GM18861 (cell line): ENCODE results near the gene FAAP100.

Source experiments
- ATAC-seq: cut with Tn5 transposase; IDR thresholded peaks from one replicate; pipeline ENCODE4 v1.9.1; 2021; ENCODE audit not compliant: unreplicated experiment

The FAAP100 gene

GRCh38 chr17:81576621-81577277, 24.6 kb upstream of the FAAP100 start:
- no peak for ATAC-seq

- ATAC-seq = no peak
These were observed 23.7 kb upstream of the FAAP100 start for GRCh38 chr17:81575836-81576235.

GRCh38 chr17:81574643-81574956, 22.4 kb upstream of the FAAP100 start:
- ATAC-seq = no peak

GRCh38 chr17:81573794-81574642, 21.9 kb upstream of the FAAP100 start:
- ATAC-seq = no peak

DNA sequence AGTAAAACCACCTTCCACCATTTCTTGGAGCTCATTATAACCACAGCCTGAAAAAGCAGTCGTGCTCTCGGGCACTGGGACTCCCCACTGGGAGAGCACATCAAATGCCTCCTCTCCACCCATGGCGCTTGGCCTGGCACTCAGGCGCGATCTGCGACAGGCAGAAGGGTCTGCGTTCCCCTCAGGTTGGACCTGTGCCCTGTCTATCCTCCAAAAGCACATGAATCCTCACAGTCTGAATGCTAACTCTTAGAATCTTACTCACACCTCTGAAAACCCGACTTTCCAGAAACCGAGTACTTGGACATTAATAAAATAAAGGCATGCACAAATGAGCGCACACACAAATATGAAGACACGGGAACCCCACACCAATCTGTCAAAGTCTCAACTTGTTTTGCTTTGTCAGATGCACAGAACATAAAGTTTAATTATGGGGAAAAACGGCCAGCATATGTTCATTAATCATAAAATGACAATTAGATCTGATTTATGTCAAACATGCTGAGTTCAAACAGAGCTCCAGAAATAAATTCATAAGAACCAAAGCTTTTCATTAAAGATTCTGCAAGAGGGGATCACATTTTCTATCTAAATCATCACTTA, 20.5 kb upstream of the FAAP100 start:
- no peak for ATAC-seq

DNA sequence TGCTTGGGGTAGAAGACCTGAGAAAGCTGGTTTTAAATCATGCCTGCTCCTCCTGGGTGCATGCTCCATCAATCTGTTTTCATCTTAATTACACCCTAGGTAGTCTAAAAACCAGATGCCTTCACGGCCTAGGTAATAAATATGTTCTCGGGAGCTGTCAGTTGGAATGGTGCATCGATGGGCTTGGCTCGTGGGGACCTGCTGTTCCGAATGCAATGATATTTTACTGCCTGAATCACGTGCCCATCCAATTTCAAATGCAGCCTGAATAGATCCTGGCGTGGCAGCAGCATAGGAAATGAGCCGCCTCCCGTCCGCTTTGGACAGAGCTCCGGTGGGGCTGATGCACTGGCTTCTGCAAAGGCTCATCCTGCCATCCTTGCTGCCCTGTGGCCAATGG, 18.8 kb upstream of the FAAP100 start:
- ATAC-seq = no peak

DNA sequence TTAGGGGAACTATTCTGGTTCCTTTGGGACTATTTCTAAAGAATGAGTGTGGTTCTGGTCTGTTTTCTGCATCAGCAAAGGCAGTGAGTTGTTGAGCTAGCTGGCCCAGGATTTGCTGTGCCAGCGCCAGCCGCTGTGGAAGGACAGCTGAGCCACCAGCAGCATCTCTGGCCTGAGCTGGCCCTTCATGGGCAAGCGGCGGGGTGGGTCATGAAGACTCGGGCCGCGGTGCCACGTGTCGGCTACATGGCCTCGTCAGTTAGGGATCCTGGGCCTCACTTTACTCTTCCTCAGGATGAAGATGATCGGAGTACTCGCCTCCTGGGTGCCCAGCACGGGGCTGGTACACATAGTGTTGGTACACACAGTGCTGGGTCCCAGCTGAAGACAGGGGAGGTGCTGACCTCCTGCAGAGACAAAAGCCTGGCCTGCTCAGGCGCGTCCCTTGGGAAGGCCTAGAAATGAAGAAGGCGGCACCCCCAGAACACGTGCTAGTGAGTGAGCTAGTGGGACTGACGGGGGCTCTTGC, 17.9 kb upstream of the FAAP100 start:
- no peak for ATAC-seq

DNA sequence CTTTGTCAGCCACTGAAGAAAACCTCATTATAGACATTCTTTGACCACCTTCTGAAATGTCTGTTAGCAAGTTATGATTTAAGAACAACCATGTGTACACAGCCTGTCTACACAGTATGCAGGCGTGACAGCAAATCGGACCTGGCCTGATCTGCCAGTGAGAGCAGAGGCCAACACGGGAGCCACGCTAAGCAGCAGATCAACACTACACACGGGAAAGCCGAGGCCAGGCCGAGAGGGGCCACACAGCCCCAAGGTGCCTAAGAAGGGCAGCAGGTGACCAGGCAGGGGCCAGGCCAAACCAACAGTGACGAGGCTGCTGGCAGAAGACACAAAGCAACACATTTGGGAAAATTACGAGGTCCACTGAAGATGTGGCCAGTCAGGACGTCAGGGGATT, 16.3 kb upstream of the FAAP100 start:
- ATAC-seq = no peak

DNA sequence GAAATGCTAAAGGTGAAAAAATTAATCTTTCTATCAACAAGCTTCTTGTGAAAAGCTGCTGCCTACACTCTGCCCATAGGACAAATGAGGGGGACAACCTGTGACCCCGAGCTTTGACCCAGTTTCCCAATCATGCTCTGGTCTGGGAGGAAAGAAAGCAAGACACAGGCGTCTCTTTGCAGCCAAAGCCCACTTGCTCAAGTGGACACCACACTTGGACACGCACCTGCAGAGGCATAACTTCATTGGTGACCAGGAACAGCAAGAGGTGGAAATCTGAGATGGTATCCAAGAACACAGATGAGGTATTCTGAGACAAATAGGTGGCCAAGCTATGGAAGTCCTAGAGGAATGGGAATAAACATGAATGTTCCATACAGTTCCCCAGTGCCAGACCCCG, 15.0 kb upstream of the FAAP100 start:
- no peak for ATAC-seq

DNA sequence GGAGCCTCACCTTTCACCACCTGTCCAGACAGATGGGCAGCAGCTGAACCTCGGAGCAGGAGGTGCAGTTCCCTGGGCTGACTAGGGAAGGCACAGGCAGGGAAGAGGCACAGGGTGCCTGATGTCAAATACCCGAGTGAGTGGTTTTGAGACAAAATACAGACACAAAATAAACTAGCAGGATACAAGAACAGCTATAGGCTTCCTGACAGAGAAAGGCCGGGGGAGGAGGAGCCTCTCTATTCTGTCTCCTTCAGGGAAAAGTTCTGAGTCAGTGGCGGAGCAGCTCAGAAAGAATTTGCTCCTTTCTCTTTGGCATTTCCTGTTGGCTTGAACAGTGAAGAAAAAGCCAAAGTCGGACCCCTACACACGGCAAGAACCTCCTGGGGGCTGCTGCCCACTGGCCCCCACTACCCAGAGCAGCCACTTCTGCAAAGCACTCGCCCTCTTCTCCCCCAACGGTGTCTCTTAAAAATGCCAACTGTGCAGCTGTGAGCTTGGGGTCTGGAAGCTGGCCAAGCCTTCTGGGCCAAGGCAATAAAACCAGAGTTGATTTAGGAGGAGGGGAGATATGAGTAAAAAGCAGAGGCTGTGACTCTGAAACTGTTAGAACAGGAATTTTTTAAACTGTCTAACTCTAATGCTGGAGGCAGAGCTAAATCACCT, 14.4 kb upstream of the FAAP100 start:
- ATAC-seq = no peak

- no peak for ATAC-seq
These were observed 13.1 kb upstream of the FAAP100 start for GRCh38 chr17:81565231-81565630.

DNA sequence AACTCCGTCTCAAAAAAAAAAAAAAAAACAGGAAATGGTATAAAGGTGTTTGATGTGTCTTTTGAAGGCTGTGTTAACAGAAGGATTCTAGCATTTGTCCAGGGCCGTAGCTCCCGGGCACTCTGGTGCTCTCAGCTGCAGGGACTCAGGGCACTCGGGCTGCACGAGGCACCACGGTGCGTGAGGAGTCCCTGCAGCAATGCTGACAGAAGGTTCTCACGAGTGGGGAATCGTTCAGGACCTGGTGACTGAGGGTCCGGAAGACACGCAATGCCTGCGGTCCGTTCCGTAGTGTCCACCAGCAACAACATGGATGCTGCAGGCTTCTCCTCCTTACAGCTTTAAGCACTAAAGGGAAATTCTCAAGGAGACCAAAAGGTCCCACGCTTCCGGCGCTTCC, 12.6 kb upstream of the FAAP100 start:
- no peak for ATAC-seq

DNA sequence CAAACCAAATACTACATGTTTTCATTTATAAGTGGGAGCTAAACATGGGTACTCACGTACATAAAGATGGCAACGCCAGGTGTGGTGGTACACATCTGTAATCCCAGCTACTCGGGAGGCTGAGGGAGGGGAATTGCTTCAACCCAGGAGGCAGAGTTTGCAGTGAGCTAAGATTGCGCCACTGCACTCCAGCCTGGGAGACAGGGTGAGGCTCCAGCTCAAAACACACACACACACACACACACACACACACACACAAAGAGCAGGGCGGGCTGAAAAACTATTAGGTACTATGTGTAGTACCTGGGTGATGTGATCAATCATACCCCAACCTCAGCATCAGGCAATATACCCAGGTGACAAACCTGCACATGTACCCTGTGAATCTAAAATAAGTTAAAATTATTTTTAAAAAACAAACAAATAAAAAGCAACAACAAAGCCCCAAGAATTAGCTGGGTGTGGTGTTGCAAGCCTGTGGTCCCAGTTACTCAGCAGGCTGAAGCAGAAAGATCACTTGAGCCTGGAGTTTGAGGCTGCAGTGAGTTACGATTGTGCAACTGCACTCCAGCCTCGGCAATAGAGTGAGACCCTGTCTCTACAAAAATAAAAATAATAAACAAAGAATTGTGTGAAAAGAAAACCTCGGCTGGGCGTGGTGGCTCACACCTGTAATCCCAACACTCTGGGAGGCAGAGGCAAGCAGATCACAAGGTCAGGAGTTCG, 11.9 kb upstream of the FAAP100 start:
- no peak for ATAC-seq

GRCh38 chr17:81561494-81561885, 9.3 kb upstream of the FAAP100 start:
- ATAC-seq = no peak

DNA sequence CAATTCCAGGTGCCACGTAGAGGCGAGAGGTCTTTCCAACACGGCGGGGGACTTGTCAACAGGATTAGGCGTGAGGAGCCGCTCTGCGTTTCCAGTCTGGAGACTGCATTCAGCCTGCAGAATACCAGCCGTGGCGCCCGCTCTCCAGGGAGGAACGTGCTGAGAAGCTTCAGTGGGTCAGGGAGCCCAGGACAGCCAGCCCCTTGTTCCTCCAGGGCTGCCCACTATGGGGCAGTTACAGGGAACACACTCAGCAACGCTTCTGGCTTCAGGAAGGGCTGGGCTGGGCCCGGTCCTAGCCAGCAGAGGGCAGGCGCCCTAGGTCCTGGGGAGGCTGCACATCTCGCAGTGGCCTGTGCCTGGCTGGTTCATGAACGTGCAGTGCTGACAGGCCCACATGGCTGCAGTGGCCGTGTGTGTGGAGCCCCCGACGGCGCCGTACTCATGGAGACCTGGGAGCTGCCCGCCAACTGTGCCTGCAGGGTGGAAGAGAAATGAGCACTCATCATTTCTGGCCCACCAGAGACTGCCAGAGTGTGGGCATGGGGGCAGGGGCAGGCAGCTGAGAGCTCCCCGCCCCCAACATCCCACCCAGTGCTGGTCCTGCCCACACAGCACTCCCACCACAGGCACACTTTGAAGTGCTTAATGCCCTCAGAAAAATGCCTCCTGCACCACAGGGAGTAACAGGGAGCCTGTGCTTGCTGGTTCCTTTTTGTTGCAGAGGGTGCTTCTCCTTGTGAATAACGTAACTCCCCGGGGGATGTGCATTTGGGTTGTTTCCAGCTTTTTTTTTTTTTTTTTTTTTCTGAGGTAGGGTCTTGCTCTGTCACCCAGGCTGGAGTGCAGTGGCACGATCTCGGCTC, 7.0 kb upstream of the FAAP100 start:
- ATAC-seq = no peak

GRCh38 chr17:81558115-81558468, 5.9 kb upstream of the FAAP100 start:
- no peak for ATAC-seq

- ATAC-seq = no peak
These were observed 5.3 kb upstream of the FAAP100 start for GRCh38 chr17:81557276-81558114.

- ATAC-seq = no peak
These were observed 4.7 kb upstream of the FAAP100 start for GRCh38 chr17:81556863-81557262.

- no peak for ATAC-seq
These were observed 4.1 kb upstream of the FAAP100 start for GRCh38 chr17:81556175-81556691.
